Suprapubic skin (tissue), 4 donors: ENCODE data around the gene APLF.

Experiments used
- EP300 ChIP-seq: sonication (generic); formaldehyde crosslinking; IDR thresholded peaks from one replicate; pipeline ENCODE4 v1.6.1; 2017; ENCODE audit warnings: antibody characterized with exemption
- POLR2AphosphoS5 ChIP-seq, 3 donors: sonication (generic); formaldehyde crosslinking; IDR thresholded peaks; one replicate each; pipeline ENCODE4 v1.6.1; 2017; ENCODE audit warnings: antibody characterized with exemption in 3 of 3
- TF ChIP-seq, protein P1 (sequence below), 2 donors: fragments of 200-600 bp in 1 of 2; fragments of 450-650 bp in 1 of 2; sonication (generic) in 1 of 2; IDR thresholded peaks; one replicate each; pipeline ENCODE4 v1.5.1; 2016 to 2019; ENCODE audit warnings: antibody characterized with exemption in 2 of 2, mild to moderate bottlenecking in 1 of 2, moderate library complexity in 1 of 2

DNA sequence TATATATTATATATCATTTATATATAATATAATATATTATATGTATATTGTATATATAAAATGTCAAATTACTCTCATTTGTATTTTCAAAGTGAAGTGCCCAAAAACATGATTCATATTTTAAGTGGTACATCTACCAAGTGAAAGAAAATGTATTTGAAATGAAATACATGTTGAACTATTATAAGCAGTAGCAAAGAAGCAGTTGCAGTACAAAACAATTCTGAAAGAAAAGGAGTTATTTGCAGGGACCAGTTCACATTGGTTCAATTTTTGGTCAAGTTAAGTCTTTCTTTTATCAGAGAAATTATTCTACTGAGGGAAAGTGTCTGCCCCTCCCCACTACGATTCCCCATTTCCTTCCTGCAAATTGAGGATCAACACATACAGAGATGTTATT lies 51.9 kb downstream of the APLF start:
- TF ChIP-seq EP300 (no peak), POLR2AphosphoS5 (IDR thresholded peaks at IDR 0.05) (no peak)
- TF ChIP-seq, protein P1, sequence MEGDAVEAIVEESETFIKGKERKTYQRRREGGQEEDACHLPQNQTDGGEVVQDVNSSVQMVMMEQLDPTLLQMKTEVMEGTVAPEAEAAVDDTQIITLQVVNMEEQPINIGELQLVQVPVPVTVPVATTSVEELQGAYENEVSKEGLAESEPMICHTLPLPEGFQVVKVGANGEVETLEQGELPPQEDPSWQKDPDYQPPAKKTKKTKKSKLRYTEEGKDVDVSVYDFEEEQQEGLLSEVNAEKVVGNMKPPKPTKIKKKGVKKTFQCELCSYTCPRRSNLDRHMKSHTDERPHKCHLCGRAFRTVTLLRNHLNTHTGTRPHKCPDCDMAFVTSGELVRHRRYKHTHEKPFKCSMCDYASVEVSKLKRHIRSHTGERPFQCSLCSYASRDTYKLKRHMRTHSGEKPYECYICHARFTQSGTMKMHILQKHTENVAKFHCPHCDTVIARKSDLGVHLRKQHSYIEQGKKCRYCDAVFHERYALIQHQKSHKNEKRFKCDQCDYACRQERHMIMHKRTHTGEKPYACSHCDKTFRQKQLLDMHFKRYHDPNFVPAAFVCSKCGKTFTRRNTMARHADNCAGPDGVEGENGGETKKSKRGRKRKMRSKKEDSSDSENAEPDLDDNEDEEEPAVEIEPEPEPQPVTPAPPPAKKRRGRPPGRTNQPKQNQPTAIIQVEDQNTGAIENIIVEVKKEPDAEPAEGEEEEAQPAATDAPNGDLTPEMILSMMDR (IDR thresholded peaks at IDR 0.05), result no peak
